NB4 (cell line): ENCODE measurements around the gene CRISPLD2.

Source experiments
- DNase-seq: peaks from one replicate; pipeline ENCODE4 v3.0.0; 2010; ENCODE audit warnings: low read depth
- H3K4me3 ChIP-seq: one replicate; pipeline ENCODE4 v1.5.1; 2011; ENCODE audit warnings: mild to moderate bottlenecking, low read depth, low read length, moderate library complexity
- MYC ChIP-seq: IDR thresholded peaks from 2 replicates; pipeline ENCODE4 v1.6.1; 2011; ENCODE audit warnings: low read depth, low read length
- POLR2A ChIP-seq: IDR thresholded peaks from 2 replicates; pipeline ENCODE4 v1.6.1; 2011; ENCODE audit warnings: mild to moderate bottlenecking; ENCODE audit not compliant: insufficient read length; ENCODE audit errors: extremely low read depth
- TF ChIP-seq, protein P1 (sequence below): IDR thresholded peaks from one replicate; pipeline ENCODE4 v1.5.1; 2012; ENCODE audit warnings: low read depth, low read length
- TF ChIP-seq, protein P2 (sequence below): IDR thresholded peaks from 2 replicates; pipeline ENCODE4 v1.6.1; 2011; ENCODE audit warnings: low read depth, low read length

The CRISPLD2 gene

DNA sequence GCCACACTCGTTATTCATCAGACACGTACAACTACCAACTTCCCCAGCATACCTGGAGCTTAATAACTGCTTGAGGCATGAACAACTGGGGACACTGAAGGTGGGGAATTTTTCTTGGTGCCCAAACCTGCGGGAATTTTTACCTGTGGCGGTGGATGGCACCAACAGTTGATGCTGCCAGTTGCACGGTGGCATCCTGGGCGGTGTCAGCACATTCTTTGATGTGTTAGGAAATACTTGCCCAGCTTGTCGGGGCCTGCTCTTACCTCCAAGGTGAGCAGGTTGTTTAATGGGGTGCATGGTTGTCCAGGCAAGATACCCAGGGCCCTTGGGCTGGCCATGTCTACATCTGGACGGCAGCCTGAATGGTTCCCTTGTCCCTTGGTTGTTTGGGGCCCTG lies 79.6 kb downstream of the CRISPLD2 start:
- H3K4me3 ChIP-seq: no peak overlapping the region
- TF ChIP-seq, protein P1, sequence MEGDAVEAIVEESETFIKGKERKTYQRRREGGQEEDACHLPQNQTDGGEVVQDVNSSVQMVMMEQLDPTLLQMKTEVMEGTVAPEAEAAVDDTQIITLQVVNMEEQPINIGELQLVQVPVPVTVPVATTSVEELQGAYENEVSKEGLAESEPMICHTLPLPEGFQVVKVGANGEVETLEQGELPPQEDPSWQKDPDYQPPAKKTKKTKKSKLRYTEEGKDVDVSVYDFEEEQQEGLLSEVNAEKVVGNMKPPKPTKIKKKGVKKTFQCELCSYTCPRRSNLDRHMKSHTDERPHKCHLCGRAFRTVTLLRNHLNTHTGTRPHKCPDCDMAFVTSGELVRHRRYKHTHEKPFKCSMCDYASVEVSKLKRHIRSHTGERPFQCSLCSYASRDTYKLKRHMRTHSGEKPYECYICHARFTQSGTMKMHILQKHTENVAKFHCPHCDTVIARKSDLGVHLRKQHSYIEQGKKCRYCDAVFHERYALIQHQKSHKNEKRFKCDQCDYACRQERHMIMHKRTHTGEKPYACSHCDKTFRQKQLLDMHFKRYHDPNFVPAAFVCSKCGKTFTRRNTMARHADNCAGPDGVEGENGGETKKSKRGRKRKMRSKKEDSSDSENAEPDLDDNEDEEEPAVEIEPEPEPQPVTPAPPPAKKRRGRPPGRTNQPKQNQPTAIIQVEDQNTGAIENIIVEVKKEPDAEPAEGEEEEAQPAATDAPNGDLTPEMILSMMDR: no peak
- TF ChIP-seq MYC (no peak), POLR2A (no peak)
- TF ChIP-seq, protein P2, sequence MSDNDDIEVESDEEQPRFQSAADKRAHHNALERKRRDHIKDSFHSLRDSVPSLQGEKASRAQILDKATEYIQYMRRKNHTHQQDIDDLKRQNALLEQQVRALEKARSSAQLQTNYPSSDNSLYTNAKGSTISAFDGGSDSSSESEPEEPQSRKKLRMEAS: no peak
- DNase-seq: no peak

DNA sequence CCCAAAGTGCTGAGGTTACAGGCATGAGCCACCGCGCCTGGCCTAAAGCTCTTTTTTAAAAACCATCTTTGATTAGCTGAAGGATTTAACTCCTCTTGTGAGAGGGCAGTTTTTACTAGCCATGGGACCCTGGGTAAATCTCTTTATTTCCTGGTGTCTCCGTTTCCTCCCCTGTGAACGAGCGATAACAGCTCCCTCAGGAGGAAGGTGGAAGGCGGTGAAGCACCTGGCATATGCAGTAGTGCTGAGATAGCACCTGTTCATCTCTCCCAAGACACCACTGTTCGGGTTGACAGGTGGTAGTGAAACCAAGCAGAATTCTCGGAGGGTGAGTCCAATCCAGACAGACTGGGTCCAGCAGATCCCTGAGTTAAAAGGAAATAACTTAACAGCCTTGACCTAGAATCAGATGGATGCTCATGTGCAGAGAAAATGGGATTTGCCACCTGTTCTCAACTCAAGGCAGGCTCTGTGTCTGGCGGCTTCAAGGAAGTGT lies 86.2 kb downstream of the CRISPLD2 start:
- TF ChIP-seq, protein P2: no peak
- TF ChIP-seq MYC (no peak), POLR2A (no peak)
- TF ChIP-seq, protein P1: no peak
- no peak for DNase-seq
- H3K4me3 ChIP-seq: no peak overlapping the region

DNA sequence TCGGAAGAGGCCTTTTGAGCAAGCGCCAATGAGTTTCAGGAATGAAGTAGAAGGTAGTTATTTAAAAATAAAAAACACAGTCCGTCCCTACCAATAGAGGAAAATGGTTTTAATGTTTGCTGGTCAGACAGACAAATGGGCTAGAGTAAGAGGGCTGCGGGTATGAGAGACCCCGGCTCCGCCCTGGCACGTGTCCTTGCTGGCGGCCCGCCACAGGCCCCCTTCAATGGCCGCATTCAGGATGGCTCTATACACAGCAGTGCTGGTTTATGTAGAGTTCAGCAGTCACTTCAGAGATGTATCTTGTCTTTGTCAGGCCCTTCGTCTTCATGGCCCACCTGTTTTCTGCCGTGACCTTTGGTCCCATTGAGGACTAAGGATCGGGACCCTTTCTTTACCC lies 87.3 kb downstream of the CRISPLD2 start:
- TF ChIP-seq, protein P2: no peak
- TF ChIP-seq POLR2A: no peak
- no peak for TF ChIP-seq MYC
- TF ChIP-seq, protein P1: no peak
- no peak for DNase-seq
- H3K4me3 ChIP-seq: no peak overlapping the region

DNA sequence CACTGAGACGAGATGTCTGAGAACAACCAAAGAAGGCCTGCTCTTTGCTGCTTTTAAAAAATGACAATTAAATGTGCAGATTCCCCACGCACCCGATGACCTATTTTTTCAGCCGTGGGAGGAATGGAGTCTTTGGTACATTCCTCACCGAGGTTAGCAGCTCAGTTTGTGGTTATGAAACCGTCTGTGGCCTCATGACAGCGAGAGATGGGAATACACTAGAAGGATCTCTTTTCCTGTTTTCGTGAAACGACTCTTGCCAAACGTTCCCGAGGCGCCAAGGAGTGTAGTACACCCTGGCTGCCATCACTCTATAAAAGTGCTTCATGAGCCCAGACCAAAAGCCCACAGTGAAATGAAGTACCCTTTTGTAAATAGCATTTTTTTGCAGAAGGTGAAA lies 87.8 kb downstream of the CRISPLD2 start:
- TF ChIP-seq, protein P1: peak; percentile 3
- TF ChIP-seq MYC: no peak
- no peak overlapping the region for H3K4me3 ChIP-seq
- peak; percentile 67 for DNase-seq

DNA sequence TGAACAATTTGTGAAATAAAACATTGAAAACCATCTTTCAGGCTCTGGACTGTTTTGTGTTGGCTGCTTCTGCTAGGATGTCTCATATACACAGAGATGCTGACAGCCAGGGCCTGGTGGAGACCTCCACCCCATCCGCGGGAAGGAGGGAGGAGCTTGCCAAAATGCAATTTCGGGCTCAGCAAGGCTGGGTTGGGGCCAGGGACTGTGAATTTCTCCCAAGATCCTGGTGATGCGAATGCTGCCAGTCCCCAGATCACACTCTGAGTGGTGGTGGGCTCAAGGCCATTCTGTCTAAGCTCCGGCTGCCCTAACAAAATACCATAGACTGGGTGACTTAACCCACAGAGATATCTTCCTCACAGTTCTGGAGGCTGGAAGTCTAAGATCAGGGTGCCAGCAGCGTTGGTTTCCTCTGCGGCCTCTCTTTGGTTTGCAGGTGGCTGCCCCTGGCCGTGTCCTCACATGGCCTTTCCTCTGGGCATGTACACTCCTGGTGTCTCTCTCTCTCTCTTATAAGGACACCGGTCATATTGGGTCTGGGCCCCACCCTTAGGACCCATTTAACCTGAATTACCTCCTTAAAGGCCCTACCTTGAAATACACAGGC lies 89.8 kb downstream of the CRISPLD2 start:
- H3K4me3 ChIP-seq: no peak overlapping the region
- TF ChIP-seq POLR2A (no peak), MYC (no peak)
- peak; percentile 24 for DNase-seq

DNA sequence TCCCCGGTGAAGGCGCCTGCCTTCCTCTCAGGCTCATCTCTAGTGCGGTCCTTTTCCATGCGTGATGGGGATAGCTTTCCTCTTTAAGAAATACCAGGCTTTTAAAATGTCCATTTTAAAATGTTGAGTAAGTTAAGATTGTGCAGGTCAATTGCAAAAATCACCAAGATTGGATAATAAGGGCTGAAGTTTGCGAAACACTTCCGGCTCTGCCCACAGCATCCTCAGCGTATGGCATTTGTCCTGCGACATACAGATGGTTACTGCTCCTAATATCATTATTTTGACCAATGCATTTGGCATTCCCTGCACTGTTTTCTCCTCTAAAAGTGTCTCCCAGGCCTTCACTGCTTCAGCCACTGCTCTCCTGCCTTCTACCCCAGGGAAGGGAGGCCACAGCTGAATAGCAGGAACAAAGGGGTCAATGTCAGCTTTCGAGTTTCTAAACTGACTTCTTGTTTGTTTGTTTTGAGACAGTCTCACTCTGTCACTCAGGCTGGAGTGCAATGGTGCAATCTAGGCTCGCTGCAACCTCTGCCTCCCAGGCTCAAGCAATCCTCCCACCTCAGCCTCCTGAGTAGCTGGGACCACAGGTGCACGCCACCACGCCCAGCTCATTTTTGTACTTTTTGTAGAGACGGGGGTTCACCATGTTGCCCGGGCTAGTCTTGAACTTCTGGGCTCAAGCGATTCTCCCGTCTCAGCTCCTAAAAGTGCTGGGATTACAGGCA lies 91.9 kb downstream of the CRISPLD2 start:
- DNase-seq: peak; percentile 92
- H3K4me3 ChIP-seq: no peak overlapping the region
- TF ChIP-seq, protein P2: no peak
- TF ChIP-seq MYC (peak; percentile 22; the same call in 1 of the 2 replicates), POLR2A (no peak)
